Measurements from ENCODE around the gene NAALADL1. TPM values are rescaled to one million over a fixed set of nuclear protein-coding genes. Genes with fewer than 3 reads are reported as not detected.

NAALADL1 gene
- total and polyA plus RNA-seq, 9 of the 15 experiments (the other 6 are each of a cell fraction or from before 2014, with no cell fraction given) = 0.06 to 0.72 (median 0.22) TPM; not detected in 4

- no peak for TF ChIP-seq ZNF740 (CRISPR knock-in tag; IDR thresholded peaks at IDR 0.05)
- TF ChIP-seq ZNF740 (tag; IDR thresholded peaks at IDR 0.05) = 0 out of 4 replicates have a peak, but pooled peaks of 1 of the 2 experiments have one; percentile 28
- TF ChIP-seq ZNF512 (tag; IDR thresholded peaks at IDR 0.05) = no peak
- peak in 2 of 3 experiments; percentile 28 to 47 for TF ChIP-seq YY1 (IDR thresholded peaks at IDR 0.05; ENCODE audit: borderline replicate concordance in 1 of 3, control insufficient read depth in 1 of 3, extremely low read depth in 1 of 3, insufficient read depth in 3 of 3, insufficient read length in 1 of 3, insufficient replicate concordance in 2 of 3, low read depth in 1 of 3, low read length in 2 of 3)
- TF ChIP-seq ZKSCAN3 (CRISPR knock-in tag; IDR thresholded peaks at IDR 0.05) = no peak
- TF ChIP-seq ZNF780A (CRISPR knock-in tag; IDR thresholded peaks at IDR 0.05) = no peak
- TF ChIP-seq LARP7 (IDR thresholded peaks at IDR 0.05) = no peak
- 0 out of 4 replicates have a peak, but pooled peaks of 1 of the 2 experiments have one; percentile 22 for TF ChIP-seq TEAD1 (CRISPR knock-in tag; IDR thresholded peaks at IDR 0.05)
- no peak for TF ChIP-seq TSHZ1 (CRISPR knock-in tag; IDR thresholded peaks at IDR 0.05)
- TF ChIP-seq ZNF23 (CRISPR knock-in tag; IDR thresholded peaks at IDR 0.05) = no peak
- no peak for TF ChIP-seq ZNF507 (tag; conservative IDR thresholded peaks at IDR 0.05)
- no peak for TF ChIP-seq ZNF212 (CRISPR knock-in tag; IDR thresholded peaks at IDR 0.05)
- TF ChIP-seq MED1 (CRISPR knock-in tag; IDR thresholded peaks at IDR 0.05; ENCODE audit: borderline replicate concordance) = no peak
- no peak for TF ChIP-seq WHSC1 (IDR thresholded peaks at IDR 0.05; ENCODE audit: low read length)
- no peak for TF ChIP-seq CREB3L1 (IDR thresholded peaks at IDR 0.05; ENCODE audit: borderline replicate concordance, low read depth)
- TF ChIP-seq TBL1XR1 (IDR thresholded peaks at IDR 0.05; ENCODE audit: low read length in 2 of 2) = no peak
- no peak for TF ChIP-seq ZBTB5 (IDR thresholded peaks at IDR 0.05)
- no peak for TF ChIP-seq ZNF717 (CRISPR knock-in tag; IDR thresholded peaks at IDR 0.05)
- TF ChIP-seq CHD4 (IDR thresholded peaks at IDR 0.05; ENCODE audit: insufficient read depth, insufficient replicate concordance, low read depth, low read length, poor library complexity, severe bottlenecking) = no peak
Measured at GRCh38 chr11:65078151-65078550, 19.8 kb upstream of the NAALADL1 start (continued).

All from K562 (cell line).